ACC112 (cell line): Measurements from ENCODE around the gene RSU1.

Experiments used
- H2AFZ ChIP-seq: fragments of 200-600 bp; sonication (generic); one replicate; pipeline ENCODE4 v1.6.0; 2017; ENCODE audit warnings: antibody characterized with exemption, low read length; ENCODE audit not compliant: unreplicated experiment
- H3K27ac ChIP-seq: fragments of 200-600 bp; sonication (generic); 2 replicates; pipeline ENCODE4 v1.5.1; 2014; ENCODE audit warnings: low read depth, mild to moderate bottlenecking, antibody characterized with exemption, low read length, moderate library complexity
- H3K27me3 ChIP-seq: fragments of 200-600 bp; sonication (generic); 2 replicates; pipeline ENCODE4 v1.6.1; 2014; ENCODE audit warnings: mild to moderate bottlenecking, antibody characterized with exemption, low read length, moderate library complexity, mixed read lengths; ENCODE audit not compliant: insufficient read depth
- H3K36me3 ChIP-seq: fragments of 200-600 bp; sonication (generic); 2 replicates; pipeline ENCODE4 v1.6.1; 2016; ENCODE audit warnings: mild to moderate bottlenecking, antibody characterized with exemption, low read length, moderate library complexity, mixed read lengths; ENCODE audit not compliant: insufficient read depth
- H3K4me1 ChIP-seq: fragments of 200-600 bp; sonication (generic); one replicate; pipeline ENCODE4 v1.6.1; 2016; ENCODE audit warnings: low read length, mixed read lengths; ENCODE audit not compliant: insufficient read depth, unreplicated experiment, control insufficient read depth
- H3K4me3 ChIP-seq: fragments of 200-600 bp; sonication (generic); 2 replicates; pipeline ENCODE4 v1.5.1; 2014; ENCODE audit warnings: mild to moderate bottlenecking, low read depth, low read length
- H3K79me2 ChIP-seq: fragments of 200-600 bp; sonication (generic); one replicate; pipeline ENCODE4 v1.6.0; 2016; ENCODE audit warnings: low read length; ENCODE audit not compliant: control insufficient read depth, unreplicated experiment, insufficient read depth

RSU1 gene

GRCh38 chr10:16809074-16809718 lies 8.0 kb downstream of the RSU1 start:
- Histone ChIP-seq H3K36me3 (0 out of 2 replicates have a peak, but pooled peaks cover 3% of the 10 kb centered on the region), H3K27ac (no peak overlapping the region), H3K4me3 (no peak overlapping the region), H3K27me3 (no peaks in the 10 kb centered on the region), H3K79me2 (peaks cover 53% of the 10 kb centered on the region), H2AFZ (no peak overlapping the region), H3K4me1 (peaks cover 6% of the 10 kb centered on the region)

- Histone ChIP-seq H3K4me1 (no peaks in the 10 kb centered on the region), H3K36me3 (no peaks in the 10 kb centered on the region)
Observed at GRCh38 chr10:16804123-16804522, 13.1 kb downstream of the RSU1 start.

GRCh38 chr10:16803464-16803863 lies 13.8 kb downstream of the RSU1 start:
- no peaks in the 10 kb centered on the region for H3K36me3 ChIP-seq
- peaks cover 62% of the 10 kb centered on the region for H3K79me2 ChIP-seq
- no peak overlapping the region for H2AFZ ChIP-seq
- H3K27me3 ChIP-seq, result no peaks in the 10 kb centered on the region
- H3K4me1 ChIP-seq, result no peaks in the 10 kb centered on the region
- H3K4me3 ChIP-seq, result no peak overlapping the region
- no peak overlapping the region for H3K27ac ChIP-seq

More at GRCh38 chr10:16804123-16804522, 13.1 kb downstream of the RSU1 start:
- H3K27me3 ChIP-seq, result no peaks in the 10 kb centered on the region
- H3K4me3 ChIP-seq, result no peak overlapping the region
- H3K27ac ChIP-seq, result no peak overlapping the region
- peaks cover 62% of the 10 kb centered on the region for H3K79me2 ChIP-seq
- no peak overlapping the region for H2AFZ ChIP-seq

- Histone ChIP-seq H3K36me3 (no peaks in the 10 kb centered on the region), H2AFZ (no peak overlapping the region), H3K4me1 (no peaks in the 10 kb centered on the region), H3K79me2 (peaks cover 58% of the 10 kb centered on the region), H3K27me3 (no peaks in the 10 kb centered on the region), H3K27ac (no peak overlapping the region), H3K4me3 (no peak overlapping the region)
Observed at GRCh38 chr10:16799621-16800020, 17.6 kb downstream of the RSU1 start.

- Histone ChIP-seq H3K27me3 (no peaks in the 10 kb centered on the region), H3K4me3 (no peak overlapping the region), H3K4me1 (no peaks in the 10 kb centered on the region), H3K36me3 (no peaks in the 10 kb centered on the region), H2AFZ (no peak overlapping the region), H3K27ac (no peak overlapping the region), H3K79me2 (peaks cover 56% of the 10 kb centered on the region)
Observed at GRCh38 chr10:16798571-16798970, 18.7 kb downstream of the RSU1 start.

- Histone ChIP-seq H3K79me2 (peaks cover 42% of the 10 kb centered on the region), H3K27ac (no peak overlapping the region), H2AFZ (no peak overlapping the region), H3K4me3 (no peak overlapping the region), H3K36me3 (no peaks in the 10 kb centered on the region), H3K27me3 (no peaks in the 10 kb centered on the region), H3K4me1 (no peaks in the 10 kb centered on the region)
Observed at GRCh38 chr10:16795410-16796073, 21.7 kb downstream of the RSU1 start.

GRCh38 chr10:16794005-16794404 lies 23.2 kb downstream of the RSU1 start:
- Histone ChIP-seq H3K4me3 (no peak overlapping the region), H3K36me3 (no peaks in the 10 kb centered on the region), H2AFZ (no peak overlapping the region), H3K4me1 (no peaks in the 10 kb centered on the region), H3K27ac (no peak overlapping the region), H3K27me3 (no peaks in the 10 kb centered on the region), H3K79me2 (peaks cover 27% of the 10 kb centered on the region)

- H3K27ac ChIP-seq, result no peak overlapping the region
- no peak overlapping the region for H2AFZ ChIP-seq
- peaks cover 19% of the 10 kb centered on the region for H3K79me2 ChIP-seq
- no peaks in the 10 kb centered on the region for H3K27me3 ChIP-seq
- no peak overlapping the region for H3K4me3 ChIP-seq
- H3K4me1 ChIP-seq, result no peaks in the 10 kb centered on the region
- H3K36me3 ChIP-seq, result no peaks in the 10 kb centered on the region
Observed at GRCh38 chr10:16792675-16793074, 24.5 kb downstream of the RSU1 start.

GRCh38 chr10:16789765-16790164 lies 27.5 kb downstream of the RSU1 start:
- no peak overlapping the region for H3K4me3 ChIP-seq
- H3K36me3 ChIP-seq, result no peaks in the 10 kb centered on the region
- no peaks in the 10 kb centered on the region for H3K27me3 ChIP-seq
- peaks cover 22% of the 10 kb centered on the region for H3K79me2 ChIP-seq
- no peak overlapping the region for H3K27ac ChIP-seq
- no peaks in the 10 kb centered on the region for H3K4me1 ChIP-seq
- no peak overlapping the region for H2AFZ ChIP-seq

- H2AFZ ChIP-seq, result no peak overlapping the region
- H3K4me1 ChIP-seq, result no peaks in the 10 kb centered on the region
- H3K4me3 ChIP-seq, result no peak overlapping the region
- H3K36me3 ChIP-seq, result no peaks in the 10 kb centered on the region
- H3K27ac ChIP-seq, result no peak overlapping the region
- no peaks in the 10 kb centered on the region for H3K27me3 ChIP-seq
- H3K79me2 ChIP-seq, result peaks cover 18% of the 10 kb centered on the region
Observed at GRCh38 chr10:16789261-16789660, 28.0 kb downstream of the RSU1 start.

GRCh38 chr10:16788778-16789177 lies 28.4 kb downstream of the RSU1 start:
- no peaks in the 10 kb centered on the region for H3K36me3 ChIP-seq

More at GRCh38 chr10:16788778-16789177, 28.4 kb downstream of the RSU1 start:
- no peak overlapping the region for H2AFZ ChIP-seq
- peaks cover 16% of the 10 kb centered on the region for H3K79me2 ChIP-seq
- H3K4me3 ChIP-seq, result no peak overlapping the region
- H3K4me1 ChIP-seq, result no peaks in the 10 kb centered on the region
- no peaks in the 10 kb centered on the region for H3K27me3 ChIP-seq
- H3K27ac ChIP-seq, result no peak overlapping the region
